Lower leg skin (tissue), 4 donors: ENCODE results near the gene WNT10A. TPM values are rescaled to one million over a fixed set of nuclear protein-coding genes. Genes with fewer than 3 reads are reported as not detected.

Source experiments
- DNase-seq, 2 donors: peaks; one replicate each; pipeline ENCODE4 v3.0.0-alpha.2; 2019; ENCODE audit warnings: low spot score in 2 of 2
- H3K4me3 ChIP-seq: fragments of 200-600 bp; sonication (generic); 2 replicates; pipeline ENCODE4 v1.5.1; 2017; ENCODE audit warnings: mild to moderate bottlenecking, low read depth; ENCODE audit not compliant: poor library complexity, severe bottlenecking
- CTCF ChIP-seq, 3 donors: fragments of 450-650 bp; IDR thresholded peaks; one replicate each; pipeline ENCODE4 v1.5.1; 2016; ENCODE audit warnings: antibody characterized with exemption in 3 of 3, mild to moderate bottlenecking in 3 of 3, moderate library complexity in 2 of 3
- POLR2A ChIP-seq, 2 donors: fragments of 450-650 bp; IDR thresholded peaks; one replicate each; pipeline ENCODE4 v1.6.1; 2016 to 2017; ENCODE audit warnings: antibody characterized with exemption in 2 of 2, mild to moderate bottlenecking in 1 of 2, moderate library complexity in 1 of 2
- WGBS, 2 donors: methylation state at CpG; one replicate each; pipeline ENCODE4 v1.1.5; 2018; 5-methylcytosine and 5-hydroxymethylcytosine counted together
- intact Hi-C: fragments of 100-400 bp; cut with DNase I; formaldehyde crosslinking; loops from one replicate; pipeline ENCODE4 v1.15.0; 2023; ENCODE audit warnings: low total_unique reads
- total RNA-seq, 4 donors: library from RNA; depleted of rRNA; stranded (reverse); fragments of >200 nt; gene quantifications; one replicate each; pipeline ENCODE4 v1.1.0, GENCODE V29; 2016

The WNT10A gene
- total RNA-seq, 4 donors from 2014 or later: 10.0 to 16.5 (median 15.2) TPM

- intact Hi-C loops: no loop called here
- 76 to 88% methylated on average over 3 of the region's 3 CpGs for WGBS, 2 donors
- H3K4me3 ChIP-seq: no peak overlapping the region
- TF ChIP-seq POLR2A (IDR thresholded peaks at IDR 0.05): no peak
- no peak for TF ChIP-seq CTCF (IDR thresholded peaks at IDR 0.05)
- DNase-seq: peak in 1 of 2 donors; percentile 52
Measured at GRCh38 chr2:218863021-218863520, 17.6 kb upstream of the WNT10A start.

- WGBS, 2 donors: 43 to 46% methylated on average over 4 of the region's 4 CpGs
- intact Hi-C loops: no loop called here
- no peak for DNase-seq
- TF ChIP-seq CTCF (IDR thresholded peaks at IDR 0.05) (no peak), POLR2A (IDR thresholded peaks at IDR 0.05) (no peak)
- H3K4me3 ChIP-seq: no peak overlapping the region
Measured at GRCh38 chr2:218865396-218865795, 15.3 kb upstream of the WNT10A start.

- H3K4me3 ChIP-seq: no peak overlapping the region
- intact Hi-C loops: no loop called here
- TF ChIP-seq POLR2A (IDR thresholded peaks at IDR 0.05): no peak
- TF ChIP-seq CTCF (IDR thresholded peaks at IDR 0.05): no peak
- 37 to 53% methylated on average over 6 of the region's 6 CpGs for WGBS, 2 donors
- no peak for DNase-seq
Measured at GRCh38 chr2:218865999-218866398, 14.7 kb upstream of the WNT10A start.

- intact Hi-C loops: no loop called here
- 62 to 70% methylated on average over 6 of the region's 6 CpGs for WGBS, 2 donors
- H3K4me3 ChIP-seq: no peak overlapping the region
- DNase-seq: no peak
- TF ChIP-seq POLR2A (IDR thresholded peaks at IDR 0.05) (no peak), CTCF (IDR thresholded peaks at IDR 0.05) (no peak)
Measured at GRCh38 chr2:218867900-218868299, 12.8 kb upstream of the WNT10A start.

GRCh38 chr2:218869064-218869463 is 11.6 kb upstream of the WNT10A start:
- no peak overlapping the region for H3K4me3 ChIP-seq
- TF ChIP-seq POLR2A (IDR thresholded peaks at IDR 0.05): no peak
- no peak for TF ChIP-seq CTCF (IDR thresholded peaks at IDR 0.05)
- WGBS, 2 donors: 89 to 90% methylated on average over 9 of the region's 9 CpGs
- no peak for DNase-seq
- intact Hi-C loops: no loop called here

- WGBS, 2 donors: 61 to 76% methylated on average over 6 to 9 of the region's 18 CpGs
- no peak for DNase-seq
- TF ChIP-seq CTCF (IDR thresholded peaks at IDR 0.05) (no peak), POLR2A (IDR thresholded peaks at IDR 0.05) (no peak)
- H3K4me3 ChIP-seq: no peak overlapping the region
- intact Hi-C loops: no loop called here
Measured at GRCh38 chr2:218870984-218871344, 9.7 kb upstream of the WNT10A start.
